Ascending aorta (tissue), 2 donors: ENCODE measurements around the gene UBE2L6. TPM values are rescaled to one million over a fixed set of nuclear protein-coding genes. Genes with fewer than 3 reads are reported as not detected.

Source experiments
- DNase-seq, 2 donors: peaks; one replicate each; pipeline ENCODE4 v3.0.0-alpha.2; 2019; ENCODE audit warnings: low spot score in 2 of 2
- H3K27ac ChIP-seq, 2 donors: fragments of 200-600 bp; sonication (generic); one replicate each; pipeline ENCODE4 v1.5.1; 2016 to 2017; ENCODE audit warnings: mild to moderate bottlenecking in 1 of 2
- H3K27me3 ChIP-seq: fragments of 200-600 bp; sonication (generic); one replicate; pipeline ENCODE4 v1.5.1; 2017
- H3K36me3 ChIP-seq, 2 donors: fragments of 200-600 bp; sonication (generic); one replicate each; pipeline ENCODE4 v1.5.1; 2016
- H3K4me1 ChIP-seq, 2 donors: fragments of 200-600 bp; sonication (generic); one replicate each; pipeline ENCODE4 v1.5.1; 2016 to 2017; ENCODE audit warnings: mild to moderate bottlenecking in 1 of 2
- H3K4me3 ChIP-seq, 2 donors: fragments of 200-600 bp; sonication (generic); one replicate each; pipeline ENCODE4 v1.5.1; 2016 to 2017; ENCODE audit warnings: mild to moderate bottlenecking in 1 of 2
- H3K9me3 ChIP-seq, 2 donors: fragments of 200-600 bp; sonication (generic); one replicate each; pipeline ENCODE4 v1.5.1; 2016
- CTCF ChIP-seq, 3 experiments: fragments of 200-600 bp in 2 of 3; fragments of 450-650 bp in 1 of 3; sonication (generic) in 2 of 3; IDR thresholded peaks; one replicate each; pipeline ENCODE4 v1.5.1; 2016 to 2019; ENCODE audit warnings: antibody characterized with exemption in 3 of 3, mild to moderate bottlenecking in 1 of 3, moderate library complexity in 1 of 3
- intact Hi-C: fragments of 100-400 bp; cut with DNase I; formaldehyde crosslinking; loops from one replicate; pipeline ENCODE4 v1.15.1; 2023
- total RNA-seq: library from RNA; depleted of rRNA; stranded (reverse); fragments of >200 nt; gene quantifications from one replicate; pipeline ENCODE4 v1.1.0, GENCODE V29; 2016

Gene UBE2L6
- total RNA-seq, 1 donor from 2014 or later: 44.9 TPM

DNA sequence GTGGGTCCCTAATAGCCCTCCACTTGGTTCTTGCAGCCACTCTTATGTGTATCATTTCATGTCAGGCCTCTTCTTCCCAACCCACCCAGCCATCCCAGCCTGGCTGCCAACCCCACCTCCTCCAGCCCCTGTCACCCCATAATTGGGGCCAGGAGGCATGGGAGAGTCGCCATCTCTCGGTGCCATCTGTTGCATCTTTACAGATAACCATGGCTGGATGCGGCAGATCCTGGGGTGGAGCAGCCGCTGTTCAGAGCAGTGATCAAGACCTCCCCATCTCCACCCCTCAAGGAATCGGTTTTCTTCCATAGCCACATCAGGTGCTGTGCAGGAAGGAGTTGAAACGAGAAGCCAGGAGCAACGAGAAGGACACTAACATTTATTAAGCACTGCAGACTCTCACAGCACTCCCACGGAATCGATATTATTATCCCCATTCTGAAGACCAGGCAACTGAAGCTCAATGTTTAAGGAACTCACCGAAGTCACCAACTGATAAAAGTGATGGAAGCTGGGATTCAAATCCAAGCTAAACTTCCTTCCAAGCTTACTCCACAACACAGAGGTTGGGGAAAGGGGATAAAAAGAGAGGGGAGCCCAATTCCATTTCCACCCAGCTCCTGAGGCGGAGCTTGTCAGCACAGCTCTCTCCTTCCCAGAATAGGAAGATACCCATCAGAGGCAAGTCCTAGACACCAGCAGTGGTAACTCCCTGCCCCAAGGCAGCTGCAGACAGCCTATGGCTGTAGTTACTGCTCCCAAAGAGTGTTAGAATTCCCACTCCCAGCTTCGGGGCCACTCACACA is 54.6 kb downstream of the UBE2L6 start:
- Histone ChIP-seq H3K9me3 (no peaks in the 10 kb centered on the region), H3K4me3 (no peak overlapping the region), H3K36me3 (no peaks in the 10 kb centered on the region), H3K27me3 (no peaks in the 10 kb centered on the region), H3K4me1 (peaks cover 0 to 8% of the 10 kb centered on the region in 2 donors), H3K27ac (no peak overlapping the region)
- intact Hi-C loops: no loop called here
- no peak for DNase-seq
- TF ChIP-seq CTCF (IDR thresholded peaks at IDR 0.05): no peak

- Histone ChIP-seq H3K4me1 (peaks cover 0 to 8% of the 10 kb centered on the region in 2 donors), H3K27me3 (no peaks in the 10 kb centered on the region), H3K4me3 (no peak overlapping the region), H3K9me3 (no peaks in the 10 kb centered on the region), H3K36me3 (no peaks in the 10 kb centered on the region), H3K27ac (no peak overlapping the region)
- TF ChIP-seq CTCF (IDR thresholded peaks at IDR 0.05): no peak
- DNase-seq: no peak
- intact Hi-C loops: no loop called here
Measured at GRCh38 chr11:57511741-57512430, 55.6 kb downstream of the UBE2L6 start.

GRCh38 chr11:57508341-57509170 is 58.9 kb downstream of the UBE2L6 start:
- no peak for TF ChIP-seq CTCF (IDR thresholded peaks at IDR 0.05)
- H3K4me1 ChIP-seq: peaks cover 0 to under 1% of the 10 kb centered on the region in 2 donors
- intact Hi-C loops: no loop called here
- no peaks in the 10 kb centered on the region for H3K36me3 ChIP-seq
- DNase-seq: no peak
- no peaks in the 10 kb centered on the region for H3K27me3 ChIP-seq
- no peak overlapping the region for H3K27ac ChIP-seq
- H3K9me3 ChIP-seq: no peaks in the 10 kb centered on the region
- no peak overlapping the region for H3K4me3 ChIP-seq

GRCh38 chr11:57506522-57506921 is 61.0 kb downstream of the UBE2L6 start:
- Histone ChIP-seq H3K36me3 (no peaks in the 10 kb centered on the region), H3K4me1 (no peaks in the 10 kb centered on the region), H3K4me3 (no peak overlapping the region), H3K27ac (no peak overlapping the region), H3K27me3 (no peaks in the 10 kb centered on the region), H3K9me3 (no peaks in the 10 kb centered on the region)
- TF ChIP-seq CTCF (IDR thresholded peaks at IDR 0.05): no peak
- no peak for DNase-seq
- intact Hi-C loops: no loop called here

- Histone ChIP-seq H3K27me3 (no peaks in the 10 kb centered on the region), H3K4me3 (no peak overlapping the region), H3K36me3 (no peaks in the 10 kb centered on the region), H3K9me3 (no peaks in the 10 kb centered on the region), H3K4me1 (peaks cover 0 to 5% of the 10 kb centered on the region in 2 donors), H3K27ac (no peak overlapping the region)
- no peak for DNase-seq
- intact Hi-C loops: no loop called here
- no peak for TF ChIP-seq CTCF (IDR thresholded peaks at IDR 0.05)
Measured at GRCh38 chr11:57504511-57504910, 63.0 kb downstream of the UBE2L6 start.
